ENCODE results near the gene INSYN2A.

The INSYN2A gene

GRCh38 chr10:127196282-127197153 lies at the start of gene INSYN2A:
TSS of gene INSYN2A (minus strand) at chr10:127196591. CDS start at chr10:127176395, 20,196 bp downstream.
- peak; percentile 44 for DNase-seq (ENCODE audit: low read depth)

DNA sequence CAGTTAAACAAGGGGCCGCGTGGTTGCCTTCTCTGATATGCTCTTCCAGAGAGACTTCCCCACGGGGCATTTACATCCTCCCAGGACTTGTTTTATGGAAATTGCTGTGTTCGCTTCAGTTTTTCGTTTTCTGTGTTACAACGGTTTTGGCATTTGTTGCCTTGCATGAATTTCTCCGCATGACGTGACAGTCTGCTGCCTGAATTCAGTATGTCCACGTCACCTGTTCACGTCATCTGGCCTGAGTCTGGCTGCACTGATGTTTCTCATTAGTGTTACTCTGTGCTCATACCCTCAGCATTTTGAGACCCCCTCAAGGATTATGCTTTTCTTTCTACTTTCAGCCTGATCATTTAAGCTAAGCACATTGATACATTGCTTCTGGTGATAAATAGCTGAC lies 49.1 kb upstream of the INSYN2A start:
- no peak for DNase-seq (ENCODE audit: low read depth)

DNA sequence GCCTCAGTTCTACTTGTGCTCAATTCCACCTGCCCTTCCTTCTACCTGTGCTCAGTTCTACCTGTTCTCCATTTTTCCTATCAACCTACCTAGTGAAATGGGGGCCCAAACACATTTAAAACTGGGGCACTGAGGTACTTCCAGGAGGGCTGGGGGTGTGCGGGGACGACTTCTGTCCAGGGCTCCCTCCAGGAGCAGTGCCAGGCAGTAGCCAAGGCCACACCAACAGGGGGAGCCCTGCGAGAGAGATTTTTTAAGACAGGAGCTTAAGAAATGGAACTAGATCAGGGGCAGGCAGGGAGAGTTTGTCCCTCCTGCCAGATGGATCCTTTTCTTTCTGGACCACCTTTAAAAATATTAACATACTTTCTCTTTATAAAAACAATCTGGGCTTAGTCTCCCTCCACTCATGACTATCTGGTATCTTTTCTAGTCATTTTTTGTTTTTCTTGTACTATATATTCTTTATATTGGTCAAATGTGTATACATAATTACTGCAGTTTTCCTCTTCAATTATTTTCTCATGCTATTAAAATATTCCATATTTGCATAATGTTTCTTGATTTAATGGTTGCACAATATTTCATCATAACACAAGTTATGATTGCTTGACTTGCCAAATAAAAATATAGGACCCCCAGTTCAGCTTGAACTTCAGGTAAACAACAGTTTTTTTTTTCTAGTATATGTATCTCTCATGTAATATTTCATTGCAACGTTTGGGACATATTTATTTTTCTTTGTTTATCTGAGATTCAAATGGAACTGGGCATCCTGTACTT lies 47.3 kb upstream of the INSYN2A start:
- DNase-seq (ENCODE audit: low read depth): no peak

- DNase-seq (ENCODE audit: low read depth): no peak
Measured at GRCh38 chr10:127242914-127243313, 46.5 kb upstream of the INSYN2A start.

- DNase-seq (ENCODE audit: low read depth): no peak
Measured at GRCh38 chr10:127236266-127236665, 39.9 kb upstream of the INSYN2A start.

GRCh38 chr10:127234306-127234800 lies 38.0 kb upstream of the INSYN2A start:
- no peak for DNase-seq (ENCODE audit: low read depth)

- peak; percentile 16 for DNase-seq (ENCODE audit: low read depth)
Measured at GRCh38 chr10:127228195-127228787, 31.9 kb upstream of the INSYN2A start.

GRCh38 chr10:127227663-127228062 lies 31.3 kb upstream of the INSYN2A start:
- no peak for DNase-seq (ENCODE audit: low read depth)

DNA sequence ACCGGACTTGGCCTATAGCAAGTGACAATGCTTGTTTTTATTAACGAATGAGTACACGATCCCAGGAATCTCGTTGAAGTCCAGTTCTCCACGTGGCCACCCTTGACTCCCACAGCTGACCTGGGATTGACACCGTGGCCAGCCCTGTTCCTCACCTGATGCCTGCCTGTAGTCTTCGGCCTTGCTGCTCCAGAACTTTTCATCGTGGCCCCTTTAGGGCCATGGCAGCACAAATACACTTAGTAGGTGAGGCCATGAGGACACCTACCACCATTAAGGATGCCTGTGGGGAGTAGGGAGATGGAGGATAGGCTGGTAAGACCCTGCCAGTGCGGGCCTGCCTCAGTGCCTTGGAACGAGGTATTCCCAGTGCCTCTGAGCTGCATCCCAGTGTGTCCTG lies 30.6 kb upstream of the INSYN2A start:
- DNase-seq (ENCODE audit: low read depth): no peak

DNA sequence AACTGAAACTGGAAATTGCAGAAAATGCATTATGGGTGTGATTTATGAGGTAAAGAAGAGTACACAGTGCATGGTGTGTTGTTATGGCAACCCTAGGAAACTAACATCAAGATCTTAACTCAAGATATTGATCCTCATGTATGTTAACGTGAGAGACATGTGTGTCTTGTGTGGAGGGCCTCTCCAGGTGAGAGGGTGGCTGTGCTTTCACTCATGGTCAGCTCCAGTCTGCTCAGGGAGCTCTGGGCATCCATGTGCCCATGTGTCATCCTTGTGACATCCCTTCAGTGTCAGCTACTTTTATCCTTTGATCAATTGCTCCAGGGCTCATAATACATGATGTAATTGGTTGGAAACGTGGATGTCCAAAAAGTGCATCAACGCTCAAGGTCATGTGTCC lies 24.9 kb upstream of the INSYN2A start:
- no peak for DNase-seq (ENCODE audit: low read depth)

DNA sequence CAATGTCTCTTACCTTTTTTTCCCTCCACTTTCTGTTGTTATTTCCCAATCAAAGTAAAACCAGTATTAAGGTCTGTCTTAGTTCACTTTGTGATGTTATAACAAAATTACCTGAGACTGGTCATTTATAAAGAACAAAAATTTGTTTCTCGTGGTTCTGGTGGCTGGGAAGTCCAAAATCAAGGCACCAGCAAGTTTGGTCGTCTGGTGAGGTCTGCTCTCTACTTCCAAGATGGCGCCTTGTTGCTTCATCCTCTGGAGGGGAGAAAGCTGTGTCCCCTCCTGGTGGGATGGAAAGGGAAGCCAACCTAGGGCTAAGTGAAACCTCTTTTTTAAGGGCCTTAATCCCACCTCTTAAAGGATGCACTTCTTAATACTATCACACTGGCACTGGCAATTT lies 22.3 kb upstream of the INSYN2A start:
- DNase-seq (ENCODE audit: low read depth): no peak

- DNase-seq (ENCODE audit: low read depth): peak; percentile 21
Measured at GRCh38 chr10:127216786-127217185, 20.4 kb upstream of the INSYN2A start.

DNA sequence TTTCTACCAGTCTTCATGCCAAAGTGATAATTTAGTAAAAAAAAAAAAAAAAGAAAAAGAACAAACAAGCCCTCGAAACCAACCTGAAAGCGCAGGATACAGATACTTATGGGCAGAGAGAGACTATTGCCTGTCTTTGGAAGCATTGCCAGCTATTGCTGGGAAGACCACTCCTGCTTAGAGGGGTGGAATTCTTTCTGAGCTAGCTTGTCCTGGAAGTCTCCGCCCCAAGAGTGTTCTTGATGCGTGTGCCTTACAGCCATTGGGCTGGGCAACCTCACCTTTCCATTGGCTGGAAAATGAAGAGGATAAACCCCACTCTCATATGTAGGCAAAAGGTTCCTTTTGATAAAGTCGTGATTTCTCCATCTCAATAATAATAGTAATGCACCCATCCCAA lies 19.9 kb upstream of the INSYN2A start:
- DNase-seq (ENCODE audit: low read depth): no peak

DNA sequence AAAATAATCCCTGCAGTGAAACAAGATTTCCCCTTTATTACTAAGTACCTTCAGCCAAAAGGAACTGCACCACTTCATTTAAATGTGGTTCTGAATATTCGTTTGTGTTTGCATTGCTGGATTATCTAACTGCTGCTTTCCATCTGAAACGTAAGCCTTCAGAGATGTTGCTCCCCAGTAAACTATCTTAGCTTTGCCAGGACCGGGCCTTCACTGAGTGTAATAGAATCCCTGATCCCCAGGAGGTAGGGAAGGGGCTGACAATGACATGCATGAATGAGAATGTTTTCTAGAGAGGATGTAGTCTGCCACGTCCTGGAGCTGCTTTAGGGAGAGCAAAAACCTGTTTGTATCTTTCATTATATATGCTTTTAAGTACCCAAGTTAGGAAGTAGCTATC lies 19.5 kb upstream of the INSYN2A start:
- DNase-seq (ENCODE audit: low read depth): no peak

GRCh38 chr10:127210936-127211466 lies 14.6 kb upstream of the INSYN2A start:
- no peak for DNase-seq (ENCODE audit: low read depth)

GRCh38 chr10:127207081-127207480 lies 10.7 kb upstream of the INSYN2A start:
- DNase-seq (ENCODE audit: low read depth): no peak

DNA sequence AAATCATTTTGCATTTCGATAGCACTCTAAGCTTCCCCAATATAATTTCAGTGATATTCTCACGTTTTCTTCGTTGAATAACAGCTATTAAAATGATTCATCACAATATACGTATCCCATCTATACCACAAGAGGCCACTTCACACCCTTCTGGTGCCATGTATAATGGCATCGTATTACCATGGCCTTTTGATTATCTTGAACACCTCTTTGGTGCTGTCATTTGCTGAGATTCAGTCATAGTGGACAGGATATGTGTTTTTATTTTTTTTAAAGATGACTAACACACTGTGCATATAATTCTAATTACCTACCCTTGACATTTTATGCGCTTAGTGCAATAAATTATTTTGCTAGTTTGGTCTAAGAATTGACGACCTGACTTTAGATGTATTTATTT lies 6.7 kb upstream of the INSYN2A start:
- no peak for DNase-seq (ENCODE audit: low read depth)

DNA sequence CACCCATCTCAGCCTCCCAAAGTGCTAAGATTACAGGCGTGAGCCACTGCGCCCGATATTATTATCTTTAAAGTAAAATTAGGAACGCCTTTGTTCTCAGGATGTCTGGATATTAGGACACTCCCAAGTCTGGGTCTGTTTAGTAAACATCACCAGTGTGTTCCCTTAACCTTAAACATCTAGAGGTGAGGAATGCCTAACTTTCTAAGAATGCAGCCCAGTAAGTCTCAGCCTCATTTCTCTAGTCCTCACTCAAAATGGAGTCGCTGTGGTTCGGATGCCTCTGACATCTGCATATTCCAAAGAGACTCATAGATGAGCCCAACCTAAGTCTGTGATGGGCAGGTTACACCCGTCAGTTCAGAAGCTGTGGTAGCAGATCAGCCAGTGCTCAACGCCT lies 4.3 kb upstream of the INSYN2A start:
- no peak for DNase-seq (ENCODE audit: low read depth)

DNA sequence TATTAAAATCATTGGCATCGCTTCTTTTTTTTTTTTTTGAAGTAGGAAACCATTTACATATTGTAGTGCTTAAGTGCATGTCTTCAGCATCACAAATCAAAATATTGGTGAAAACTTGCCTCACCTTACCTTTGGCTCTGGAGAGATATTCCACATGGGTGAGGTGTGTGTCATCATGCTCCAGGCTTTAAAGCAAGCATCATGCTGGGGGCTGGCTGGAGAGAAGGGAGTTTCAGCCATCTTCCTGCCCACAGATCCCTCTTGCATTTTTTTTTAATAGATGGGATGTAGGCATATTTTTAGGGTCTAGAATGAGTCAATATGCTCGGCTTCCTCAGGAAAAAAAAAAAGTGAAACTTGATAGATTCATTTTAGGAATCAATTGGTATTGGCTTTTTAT lies 2.3 kb upstream of the INSYN2A start:
- no peak for DNase-seq (ENCODE audit: low read depth)

GRCh38 chr10:127198307-127198706 lies 1.9 kb upstream of the INSYN2A start:
- DNase-seq (ENCODE audit: low read depth): no peak

DNA sequence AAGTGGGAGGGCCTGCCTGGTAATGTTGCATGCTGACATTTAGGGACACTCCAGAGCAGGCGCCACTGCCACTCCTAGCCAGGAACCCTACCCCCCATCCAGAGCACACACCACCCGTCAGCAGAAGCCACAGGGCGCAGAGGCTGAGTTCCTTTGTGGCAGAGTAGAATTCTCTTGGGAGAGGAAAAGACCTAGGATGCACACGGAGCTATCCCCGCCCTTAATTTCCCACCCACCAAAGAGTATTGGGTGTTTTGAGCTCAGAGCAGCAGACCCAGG lies 702 bp upstream of the INSYN2A start:
- no peak for DNase-seq (ENCODE audit: low read depth)

DNA sequence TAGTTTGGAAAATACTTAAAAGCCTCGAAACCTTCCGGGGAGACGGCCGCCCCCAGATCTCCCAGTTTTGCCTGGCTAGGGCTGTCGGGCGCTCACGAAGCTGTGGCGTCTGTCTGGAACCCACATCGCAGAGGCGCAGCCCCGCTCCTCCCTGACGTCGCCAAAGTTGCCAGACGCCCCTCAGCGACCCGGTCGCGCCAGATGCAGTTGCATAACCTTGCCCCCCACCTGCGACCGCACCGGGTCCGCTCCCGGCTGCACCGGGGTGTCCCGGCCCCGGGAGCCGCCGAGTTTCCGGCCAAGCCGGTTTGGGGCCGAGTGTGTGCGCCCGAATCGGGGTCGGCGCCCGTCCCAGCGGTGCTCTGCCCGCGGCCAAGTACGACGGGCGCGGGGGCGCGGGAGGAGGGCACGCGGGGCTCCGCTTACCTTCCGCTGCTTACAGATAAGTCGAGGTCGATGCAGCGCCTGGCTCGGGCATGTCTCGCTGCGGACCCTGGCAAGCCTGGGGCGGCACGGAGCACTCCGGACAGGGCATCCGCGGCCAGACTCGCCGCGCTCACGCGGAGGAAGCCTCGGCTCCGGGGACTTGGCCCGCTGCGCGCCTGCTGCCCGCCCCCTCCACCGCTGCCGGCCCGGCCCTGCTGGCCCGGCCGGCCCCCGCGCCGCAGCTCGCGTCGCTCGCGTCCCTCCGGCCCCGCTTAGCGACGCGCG lies 665 bp downstream of the INSYN2A start:
- DNase-seq (ENCODE audit: low read depth): peak; percentile 9
